ENCODE results near the gene SEMA5B. TPM values are rescaled to one million over a fixed set of nuclear protein-coding genes. Genes with fewer than 3 reads are reported as not detected.

Gene SEMA5B
- total RNA-seq, 2 experiments from 2014 or later, result 0.22 TPM; not detected in 1

GRCh38 chr3:122948408-122948807, 79.2 kb downstream of the SEMA5B start:
- Histone ChIP-seq H3K27me3 (ENCODE audit: control insufficient read depth in 1 of 2, insufficient read depth in 2 of 2, low read length in 2 of 2) (no peaks in the 10 kb centered on the region), H3K36me3 (ENCODE audit: insufficient read depth, low read length) (no peaks in the 10 kb centered on the region), H3K4me1 (ENCODE audit: insufficient read depth, low read length) (no peaks in the 10 kb centered on the region), H3K9me3 (ENCODE audit: control insufficient read depth in 1 of 2, insufficient read depth in 1 of 2, low read length in 2 of 2) (no peaks in the 10 kb centered on the region), H3K27ac (ENCODE audit: low read depth in 1 of 2, low read length in 2 of 2) (no peak overlapping the region), H3K4me3 (ENCODE audit: low read length) (no peak overlapping the region)
- Mint-ChIP-seq H3K27ac (no peak overlapping the region), H3K9me3 (no peaks in the 10 kb centered on the region), H3K36me3 (ENCODE audit: low read depth) (no peaks in the 10 kb centered on the region), H3K27me3 (peaks cover 5% of the 10 kb centered on the region), H3K4me3 (no peak overlapping the region), H3K4me1 (ENCODE audit: low read depth) (no peaks in the 10 kb centered on the region)
- intact Hi-C loops (cut with DNase I, micrococcal nuclease), result no loop called here
- no peak for TF ChIP-seq CTCF (IDR thresholded peaks at IDR 0.05)
- CTCF ChIA-PET, result no interaction called here
- POLR2A ChIA-PET, result interaction anchor here (0.7 kb wide), 1 partner anchor 67 kb away, joined by 3 read pairs; no protein-coding TSS in a partner anchor
- DNase-seq, result no peak
- ATAC-seq (ENCODE audit: poor library complexity), result no peak

- no peaks in the 10 kb centered on the region for H3K36me3 Mint-ChIP-seq (ENCODE audit: low read depth)
- H3K27ac ChIP-seq (ENCODE audit: low read depth in 1 of 2, low read length in 2 of 2), result no peak overlapping the region
These were observed 79.8 kb downstream of the SEMA5B start for GRCh38 chr3:122947738-122948137.

GRCh38 chr3:122947196-122947595, 80.4 kb downstream of the SEMA5B start:
- no peaks in the 10 kb centered on the region for H3K9me3 ChIP-seq (ENCODE audit: control insufficient read depth in 1 of 2, insufficient read depth in 1 of 2, low read length in 2 of 2)
- H3K36me3 ChIP-seq (ENCODE audit: insufficient read depth, low read length), result no peaks in the 10 kb centered on the region
- no peaks in the 10 kb centered on the region for H3K27me3 ChIP-seq (ENCODE audit: control insufficient read depth in 1 of 2, insufficient read depth in 2 of 2, low read length in 2 of 2)
- Mint-ChIP-seq H3K9me3 (no peaks in the 10 kb centered on the region), H3K36me3 (ENCODE audit: low read depth) (no peaks in the 10 kb centered on the region), H3K4me3 (no peak overlapping the region), H3K27me3 (peaks cover 5% of the 10 kb centered on the region), H3K27ac (no peak overlapping the region), H3K4me1 (ENCODE audit: low read depth) (no peaks in the 10 kb centered on the region)
- DNase-seq, result no peak
- no peak for TF ChIP-seq CTCF (IDR thresholded peaks at IDR 0.05)
- no peak for ATAC-seq (ENCODE audit: poor library complexity)
- H3K4me1 ChIP-seq (ENCODE audit: insufficient read depth, low read length), result peaks cover 7% of the 10 kb centered on the region
- ChIA-PET CTCF (no interaction called here), POLR2A (no interaction called here)
- H3K27ac ChIP-seq (ENCODE audit: low read depth in 1 of 2, low read length in 2 of 2), result no peak overlapping the region
- intact Hi-C loops (cut with DNase I, micrococcal nuclease), result no loop called here
- H3K4me3 ChIP-seq (ENCODE audit: low read length), result no peak overlapping the region

More at GRCh38 chr3:122947738-122948137, 79.8 kb downstream of the SEMA5B start:
- H3K4me1 Mint-ChIP-seq (ENCODE audit: low read depth), result no peaks in the 10 kb centered on the region
- CTCF ChIA-PET, result no interaction called here
- TF ChIP-seq CTCF (IDR thresholded peaks at IDR 0.05), result no peak
- POLR2A ChIA-PET, result no interaction called here
- Histone ChIP-seq H3K4me3 (ENCODE audit: low read length) (no peak overlapping the region), H3K9me3 (ENCODE audit: control insufficient read depth in 1 of 2, insufficient read depth in 1 of 2, low read length in 2 of 2) (no peaks in the 10 kb centered on the region), H3K36me3 (ENCODE audit: insufficient read depth, low read length) (no peaks in the 10 kb centered on the region), H3K27me3 (ENCODE audit: control insufficient read depth in 1 of 2, insufficient read depth in 2 of 2, low read length in 2 of 2) (no peaks in the 10 kb centered on the region), H3K4me1 (ENCODE audit: insufficient read depth, low read length) (peaks cover 1% of the 10 kb centered on the region)
- no peak for ATAC-seq (ENCODE audit: poor library complexity)
- peaks cover 5% of the 10 kb centered on the region for H3K27me3 Mint-ChIP-seq
- H3K4me3 Mint-ChIP-seq, result no peak overlapping the region
- intact Hi-C loops (cut with DNase I, micrococcal nuclease), result no loop called here
- no peak for DNase-seq
- no peak overlapping the region for H3K27ac Mint-ChIP-seq
- H3K9me3 Mint-ChIP-seq, result no peaks in the 10 kb centered on the region
